Neuron (in vitro differentiated cells): ENCODE measurements around the gene ASXL2.

Experiments
- H2AFZ ChIP-seq: one replicate; pipeline ENCODE4 v1.6.1; 2013; ENCODE audit warnings: low read depth, mild to moderate bottlenecking, inconsistent platforms, low read length, moderate library complexity
- H3K27me3 ChIP-seq: one replicate; pipeline ENCODE4 v1.6.1; 2013; ENCODE audit warnings: low read length; ENCODE audit not compliant: insufficient read depth
- H3K36me3 ChIP-seq: one replicate; pipeline ENCODE4 v1.6.1; 2013; ENCODE audit warnings: low read length; ENCODE audit not compliant: insufficient read depth
- H3K4me1 ChIP-seq: one replicate; pipeline ENCODE4 v1.6.1; 2013; ENCODE audit warnings: low read length; ENCODE audit not compliant: insufficient read depth
- H3K4me3 ChIP-seq: 2 replicates; pipeline ENCODE4 v1.5.1; 2013; ENCODE audit warnings: mild to moderate bottlenecking, low read length, moderate library complexity
- H3K9me3 ChIP-seq: one replicate; pipeline ENCODE4 v1.6.1; 2013; ENCODE audit warnings: low read length

Gene ASXL2

GRCh38 chr2:25756536-25756935 lies 121.8 kb downstream of the ASXL2 start:
- H2AFZ ChIP-seq = no peak overlapping the region
- no peaks in the 10 kb centered on the region for H3K4me1 ChIP-seq
- no peak overlapping the region for H3K4me3 ChIP-seq
- peaks cover 2% of the 10 kb centered on the region for H3K9me3 ChIP-seq
- peaks cover 41% of the 10 kb centered on the region for H3K36me3 ChIP-seq
- H3K27me3 ChIP-seq = no peaks in the 10 kb centered on the region

DNA sequence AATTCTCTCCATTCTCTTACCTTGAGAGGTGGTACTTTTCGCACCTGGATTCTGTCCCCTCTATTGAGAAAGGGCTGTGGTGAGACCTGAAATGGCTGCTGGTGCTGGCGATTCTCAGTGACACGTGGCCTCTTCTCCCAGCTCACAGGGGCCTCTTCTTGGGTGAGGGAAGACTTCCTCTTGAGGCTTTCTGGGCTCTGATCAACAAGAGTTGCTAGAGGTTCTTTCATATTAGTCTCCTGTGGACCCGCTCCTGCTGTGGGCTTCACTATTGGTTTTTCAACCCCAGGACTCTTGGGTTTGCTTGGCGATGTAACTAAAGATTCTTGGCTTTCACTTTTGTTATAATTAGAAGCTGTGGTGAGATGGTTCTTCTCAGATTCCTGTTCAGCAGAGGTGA lies 128.6 kb downstream of the ASXL2 start:
- no peaks in the 10 kb centered on the region for H3K27me3 ChIP-seq
- H3K9me3 ChIP-seq = peaks cover 2% of the 10 kb centered on the region
- H3K4me1 ChIP-seq = no peaks in the 10 kb centered on the region
- H2AFZ ChIP-seq = no peak overlapping the region
- H3K36me3 ChIP-seq = peaks cover 54% of the 10 kb centered on the region
- no peak overlapping the region for H3K4me3 ChIP-seq

GRCh38 chr2:25744055-25744454 lies 134.2 kb downstream of the ASXL2 start:
- Histone ChIP-seq H3K27me3 (no peaks in the 10 kb centered on the region), H3K9me3 (no peaks in the 10 kb centered on the region), H3K4me1 (peaks cover 23% of the 10 kb centered on the region), H2AFZ (no peak overlapping the region), H3K4me3 (no peak overlapping the region), H3K36me3 (peaks cover 32% of the 10 kb centered on the region)

- no peaks in the 10 kb centered on the region for H3K27me3 ChIP-seq
- no peak overlapping the region for H3K4me3 ChIP-seq
- H3K9me3 ChIP-seq = no peaks in the 10 kb centered on the region
- H3K4me1 ChIP-seq = peaks cover 23% of the 10 kb centered on the region
- H3K36me3 ChIP-seq = peaks cover 27% of the 10 kb centered on the region
- H2AFZ ChIP-seq = no peak overlapping the region
Observed at GRCh38 chr2:25743132-25743830, 135.0 kb downstream of the ASXL2 start.

GRCh38 chr2:25742501-25742900 lies 135.8 kb downstream of the ASXL2 start:
- Histone ChIP-seq H3K4me3 (no peak overlapping the region), H3K36me3 (peaks cover 24% of the 10 kb centered on the region), H3K9me3 (no peaks in the 10 kb centered on the region), H3K4me1 (peaks cover 23% of the 10 kb centered on the region), H3K27me3 (no peaks in the 10 kb centered on the region), H2AFZ (no peak overlapping the region)

- H2AFZ ChIP-seq = no peak overlapping the region
- H3K27me3 ChIP-seq = no peaks in the 10 kb centered on the region
- H3K4me3 ChIP-seq = no peak overlapping the region
- peaks cover 23% of the 10 kb centered on the region for H3K4me1 ChIP-seq
- peaks cover 22% of the 10 kb centered on the region for H3K36me3 ChIP-seq
- no peaks in the 10 kb centered on the region for H3K9me3 ChIP-seq
Observed at GRCh38 chr2:25740810-25741381, 137.4 kb downstream of the ASXL2 start.

GRCh38 chr2:25738383-25739343 lies 139.6 kb downstream of the ASXL2 start:
- Histone ChIP-seq H3K36me3 (peaks cover 12% of the 10 kb centered on the region), H3K4me1 (peaks cover 23% of the 10 kb centered on the region), H3K27me3 (no peaks in the 10 kb centered on the region), H3K9me3 (no peaks in the 10 kb centered on the region), H2AFZ (no peak overlapping the region), H3K4me3 (no peak overlapping the region)

DNA sequence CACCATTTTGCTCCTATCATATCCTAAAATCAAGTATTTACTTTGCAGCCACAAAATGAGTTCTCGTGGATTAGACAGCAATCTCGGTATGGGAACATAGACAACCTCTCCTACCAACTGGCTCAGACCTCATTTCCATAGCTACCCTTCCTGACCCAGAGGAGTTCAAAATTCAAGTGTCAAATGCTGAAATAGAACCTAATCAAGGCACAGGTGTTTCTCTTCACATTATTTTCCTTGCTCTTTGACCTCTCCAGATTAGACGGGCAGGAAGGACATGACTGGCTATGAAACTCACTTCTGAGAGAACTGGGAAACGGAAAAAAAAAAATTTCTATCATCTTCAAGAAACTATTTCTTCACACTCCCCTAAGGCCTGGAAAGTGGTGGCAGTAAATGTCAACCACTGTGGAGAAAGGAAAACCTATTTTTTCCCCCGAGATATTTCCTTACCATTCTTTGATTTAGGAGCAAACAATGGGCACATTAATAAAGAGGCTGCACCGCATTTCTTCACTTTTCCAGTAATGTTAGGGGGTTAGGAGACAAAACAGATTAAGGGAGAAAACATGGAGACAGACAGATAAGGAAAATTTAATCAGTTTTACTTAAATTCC lies 141.3 kb downstream of the ASXL2 start:
- Histone ChIP-seq H3K4me3 (no peak overlapping the region), H3K4me1 (peaks cover 16% of the 10 kb centered on the region), H2AFZ (no peak overlapping the region), H3K27me3 (no peaks in the 10 kb centered on the region), H3K36me3 (peaks cover under 1% of the 10 kb centered on the region), H3K9me3 (no peaks in the 10 kb centered on the region)

- no peak overlapping the region for H3K4me3 ChIP-seq
- H3K36me3 ChIP-seq = no peaks in the 10 kb centered on the region
- peaks cover 2% of the 10 kb centered on the region for H3K9me3 ChIP-seq
- H3K27me3 ChIP-seq = no peaks in the 10 kb centered on the region
- no peak overlapping the region for H2AFZ ChIP-seq
- H3K4me1 ChIP-seq = peaks cover 4% of the 10 kb centered on the region
Observed at GRCh38 chr2:25735835-25736234, 142.5 kb downstream of the ASXL2 start.

DNA sequence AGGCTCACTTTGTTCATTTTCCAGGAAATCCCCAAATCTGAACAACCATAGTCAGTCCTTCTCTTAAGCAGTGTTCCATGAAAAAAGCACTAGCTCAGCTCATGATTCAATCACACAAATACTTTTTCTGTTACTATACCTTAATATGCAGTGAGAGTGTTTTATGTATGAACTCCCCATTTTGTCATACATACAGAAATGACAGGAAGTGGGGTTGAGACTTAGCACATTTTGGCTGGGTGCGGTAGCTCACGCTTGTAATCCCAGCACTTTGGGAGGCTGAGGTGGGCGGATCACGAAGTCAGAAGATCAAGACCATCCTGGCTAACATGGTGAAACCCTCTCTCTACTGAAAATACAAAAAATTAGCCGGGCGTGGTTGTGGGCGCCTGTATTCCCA lies 149.7 kb downstream of the ASXL2 start:
- Histone ChIP-seq H2AFZ (no peak overlapping the region), H3K36me3 (no peaks in the 10 kb centered on the region), H3K4me1 (no peaks in the 10 kb centered on the region), H3K4me3 (no peak overlapping the region), H3K9me3 (peaks cover 2% of the 10 kb centered on the region), H3K27me3 (no peaks in the 10 kb centered on the region)

- H3K4me1 ChIP-seq = peaks cover 9% of the 10 kb centered on the region
- peaks cover 2% of the 10 kb centered on the region for H3K9me3 ChIP-seq
- H2AFZ ChIP-seq = no peak overlapping the region
- H3K36me3 ChIP-seq = no peaks in the 10 kb centered on the region
- no peak overlapping the region for H3K4me3 ChIP-seq
- no peaks in the 10 kb centered on the region for H3K27me3 ChIP-seq
Observed at GRCh38 chr2:25726522-25726921, 151.8 kb downstream of the ASXL2 start.

DNA sequence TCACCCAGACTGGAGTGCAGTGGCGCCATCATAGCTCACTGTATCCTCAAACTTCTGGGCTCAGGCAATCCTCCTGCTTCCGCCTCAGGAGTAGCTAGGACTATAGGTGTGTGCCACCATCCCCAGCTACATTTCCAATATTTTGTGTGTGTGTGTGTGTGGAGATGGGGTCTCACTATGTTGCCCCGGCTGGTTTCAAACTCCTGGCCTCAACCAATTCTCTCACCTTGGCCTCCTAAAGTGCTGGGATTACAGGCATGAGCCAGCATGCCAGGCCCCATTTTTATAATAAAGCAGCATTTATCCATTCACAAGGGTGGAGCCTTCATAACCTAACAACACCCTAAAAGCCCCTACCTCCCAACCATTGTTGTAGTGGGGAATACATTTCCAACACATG lies 152.4 kb downstream of the ASXL2 start:
- Histone ChIP-seq H3K4me3 (no peak overlapping the region), H3K36me3 (no peaks in the 10 kb centered on the region), H2AFZ (no peak overlapping the region), H3K4me1 (peaks cover 15% of the 10 kb centered on the region), H3K9me3 (no peaks in the 10 kb centered on the region), H3K27me3 (no peaks in the 10 kb centered on the region)

DNA sequence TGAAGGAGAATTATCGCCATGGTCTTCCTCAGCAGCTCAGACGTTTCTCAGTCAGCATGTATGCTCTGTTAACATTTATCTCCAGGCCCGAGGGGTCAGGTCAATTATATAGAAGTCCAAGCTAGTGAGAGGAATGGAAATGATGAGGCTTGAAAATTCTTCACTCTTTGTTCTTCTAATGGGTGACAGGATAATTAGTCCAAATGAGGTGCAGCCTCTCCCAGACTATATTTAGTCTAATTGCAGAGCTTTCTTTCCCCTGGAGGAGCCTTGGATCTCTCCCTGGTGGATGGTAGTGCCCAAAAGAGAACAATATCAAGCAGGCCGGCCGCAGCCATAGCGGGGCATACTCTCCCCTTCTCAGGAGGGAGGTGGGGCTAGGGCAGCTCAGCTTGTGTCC lies 153.5 kb downstream of the ASXL2 start:
- no peak overlapping the region for H3K4me3 ChIP-seq
- H3K36me3 ChIP-seq = no peaks in the 10 kb centered on the region
- H2AFZ ChIP-seq = no peak overlapping the region
- no peaks in the 10 kb centered on the region for H3K27me3 ChIP-seq
- peaks cover 15% of the 10 kb centered on the region for H3K4me1 ChIP-seq
- H3K9me3 ChIP-seq = no peaks in the 10 kb centered on the region
